ENCODE data around the gene NLRP14.

Gene NLRP14

GRCh38 chr11:7020183-7020917, at the start of gene NLRP14, which contains the start of gene ZNF214:
Gene NLRP14 (plus strand): TSS chr11:7020479. CDS start chr11:7038587, 18,108 bp downstream.
Gene ZNF214 (minus strand): TSS chr11:7020346. CDS start chr11:7002835, 17,511 bp downstream.
- DNase-seq: peak; percentile 86

DNA sequence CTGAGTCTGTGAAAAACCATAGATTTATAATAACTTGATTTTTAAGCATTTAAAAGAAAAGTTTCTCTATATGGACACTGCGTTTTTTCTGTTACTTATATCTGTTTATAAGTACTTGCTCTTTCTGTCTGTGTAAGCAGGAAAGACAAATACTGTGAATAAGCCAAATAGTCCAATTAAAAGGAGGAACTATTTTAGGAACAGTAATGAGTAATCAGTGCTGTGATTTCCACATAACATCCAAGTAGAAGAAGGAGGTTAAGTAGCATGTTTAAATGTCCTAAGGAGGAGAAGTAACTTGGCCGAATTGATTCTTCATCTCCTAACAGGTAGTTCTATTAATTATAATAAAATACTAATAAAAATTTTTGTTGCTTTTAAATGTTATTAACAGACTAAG, 40.9 kb upstream of the NLRP14 start:
- DNase-seq: no peak

DNA sequence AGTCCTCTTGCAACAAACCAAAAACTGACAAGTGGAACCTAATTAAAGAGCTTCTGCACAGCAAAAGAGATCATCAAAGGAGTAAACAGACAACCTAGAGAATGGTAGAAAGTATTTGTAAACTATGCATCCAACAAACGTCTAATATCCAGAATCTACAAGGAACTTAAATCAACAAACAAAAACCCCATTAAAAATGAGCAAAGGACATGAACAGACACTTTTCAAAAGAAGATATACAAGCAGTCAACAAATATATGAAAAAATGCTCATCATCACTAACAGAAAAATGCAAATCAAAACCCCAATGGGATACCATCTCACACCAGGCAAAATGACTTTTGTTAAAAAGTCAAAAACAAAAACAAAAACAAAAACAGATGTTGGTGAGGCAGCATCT, 33.8 kb upstream of the NLRP14 start:
- DNase-seq: no peak

- DNase-seq: no peak
These were observed 31.8 kb upstream of the NLRP14 start for GRCh38 chr11:6988506-6988905.

- no peak for DNase-seq
These were observed 29.1 kb upstream of the NLRP14 start for GRCh38 chr11:6991227-6991626.

GRCh38 chr11:6992026-6992425, 28.3 kb upstream of the NLRP14 start:
- DNase-seq: no peak

GRCh38 chr11:6992457-6993417, 27.5 kb upstream of the NLRP14 start:
- no peak for DNase-seq

DNA sequence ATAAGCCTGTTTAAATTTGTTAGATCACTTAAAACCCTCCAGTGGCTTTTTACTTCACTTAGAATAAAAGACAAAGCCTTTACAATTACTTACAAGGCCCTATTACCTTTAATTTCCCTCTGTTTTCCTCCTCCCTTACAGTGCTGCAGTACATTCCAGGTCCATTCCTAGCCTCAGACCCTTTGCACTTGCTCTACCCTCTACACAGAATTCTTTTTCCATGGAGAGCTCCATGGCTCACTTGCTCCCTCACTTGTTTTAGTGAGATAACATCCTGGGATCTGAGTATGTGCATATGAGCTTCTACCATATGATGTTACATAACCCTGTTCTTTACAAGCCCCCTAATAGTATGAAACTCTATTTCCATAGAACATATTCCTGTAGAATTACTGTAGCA, 24.6 kb upstream of the NLRP14 start:
- no peak for DNase-seq

- peak; percentile 67 for DNase-seq
These were observed 15.8 kb upstream of the NLRP14 start for GRCh38 chr11:7004482-7004881.

- DNase-seq: no peak
These were observed 6.2 kb upstream of the NLRP14 start for GRCh38 chr11:7014118-7014517.

DNA sequence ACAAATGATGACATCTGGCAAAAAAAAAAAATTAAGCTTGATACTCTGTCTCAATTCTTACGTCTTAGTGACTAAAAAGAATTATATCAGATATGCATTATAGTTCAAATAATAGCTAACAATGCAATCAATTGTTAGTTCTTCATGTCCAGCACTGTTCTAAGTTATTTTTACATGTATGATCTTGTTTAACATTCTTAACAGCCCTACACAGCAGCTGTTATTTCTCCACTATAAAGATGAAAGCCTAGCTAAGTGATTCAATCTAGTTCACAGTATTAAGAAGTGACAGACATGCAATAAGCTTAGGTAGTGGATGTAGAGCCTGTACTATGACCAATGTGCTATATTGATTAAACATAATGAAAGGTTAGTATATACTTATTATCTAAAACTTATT, 4.3 kb upstream of the NLRP14 start:
- no peak for DNase-seq

GRCh38 chr11:7019500-7020182, 638 bp upstream of the NLRP14 start:
- DNase-seq: no peak

- no peak for DNase-seq
These were observed 1.0 kb downstream of the NLRP14 start for GRCh38 chr11:7021318-7021717.

DNA sequence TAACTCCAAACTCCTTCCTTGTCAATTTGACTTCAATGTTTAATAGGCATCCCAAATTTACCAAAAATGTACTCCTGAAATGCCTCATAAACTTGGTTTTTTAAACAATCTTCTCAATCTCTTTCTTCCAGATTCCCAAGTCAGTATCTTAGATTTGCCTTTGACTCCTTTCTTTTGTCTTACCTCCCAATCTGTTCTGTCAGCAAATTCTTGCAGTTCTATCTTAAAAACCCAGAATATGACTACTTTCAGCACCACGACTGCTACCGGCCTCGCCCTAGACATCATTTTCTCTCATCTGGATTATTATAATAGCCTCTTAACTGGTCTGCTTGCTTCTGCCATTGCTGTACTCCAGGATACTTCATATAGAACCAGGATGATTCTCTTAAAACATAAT, 7.9 kb downstream of the NLRP14 start:
- DNase-seq: no peak

GRCh38 chr11:7030836-7031235, 10.6 kb downstream of the NLRP14 start:
- no peak for DNase-seq

DNA sequence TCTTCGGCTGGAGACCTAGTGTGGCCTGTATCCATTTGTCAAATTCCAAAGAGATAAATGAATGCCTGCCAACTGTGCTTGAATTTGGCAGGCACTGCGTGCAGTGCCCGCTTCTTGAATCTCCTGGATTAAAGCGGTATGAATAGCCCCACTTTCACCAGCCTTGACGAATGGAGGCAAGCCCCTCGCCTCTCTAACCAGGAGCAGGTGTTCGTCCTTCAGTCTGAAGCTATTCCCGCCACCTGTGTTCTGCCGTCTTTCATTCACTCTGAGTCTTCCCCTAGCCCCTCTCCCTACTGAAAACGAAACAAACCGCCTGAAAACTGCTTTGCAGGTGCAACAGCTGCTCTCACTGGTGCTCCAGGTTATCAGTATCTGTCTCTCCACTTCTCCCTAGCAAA, 11.2 kb downstream of the NLRP14 start:
- DNase-seq: no peak

DNA sequence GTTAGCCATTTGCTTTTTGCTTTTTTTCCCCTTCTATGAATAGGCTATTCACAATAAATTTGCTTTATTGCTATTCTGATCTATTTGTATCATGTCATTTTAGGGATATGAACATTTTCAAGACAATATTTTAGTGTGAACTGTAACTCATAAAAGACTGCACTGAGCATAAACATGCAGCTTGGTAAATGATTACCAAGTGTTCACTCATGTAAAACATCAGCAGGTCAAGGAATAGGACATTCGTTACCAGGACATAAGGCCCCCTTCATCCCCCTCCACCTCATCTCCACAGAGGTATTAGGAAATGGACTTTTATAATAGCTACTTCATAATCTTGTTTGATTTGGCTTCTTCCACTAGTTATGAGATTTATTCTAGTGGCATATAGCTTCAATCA, 12.4 kb downstream of the NLRP14 start:
- DNase-seq: no peak

DNA sequence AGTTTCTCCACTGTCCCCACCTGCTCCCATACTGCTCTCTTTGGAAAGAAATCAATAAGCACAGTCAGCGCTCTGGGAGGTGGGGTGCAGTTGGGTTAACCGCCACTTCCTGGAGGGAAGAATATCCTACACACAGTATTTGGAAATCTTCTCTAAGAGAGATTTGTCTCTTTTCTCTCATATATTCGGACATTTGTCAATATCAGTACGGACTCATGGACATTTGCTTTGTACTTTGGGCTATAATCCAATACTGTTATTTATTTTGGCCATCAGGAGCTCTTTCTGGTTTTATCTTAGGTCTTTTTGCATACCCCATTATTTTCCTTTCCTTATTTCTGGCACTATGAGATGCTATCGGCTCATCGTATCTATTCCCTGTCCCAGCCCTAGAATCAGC, 13.7 kb downstream of the NLRP14 start:
- DNase-seq: no peak

DNA sequence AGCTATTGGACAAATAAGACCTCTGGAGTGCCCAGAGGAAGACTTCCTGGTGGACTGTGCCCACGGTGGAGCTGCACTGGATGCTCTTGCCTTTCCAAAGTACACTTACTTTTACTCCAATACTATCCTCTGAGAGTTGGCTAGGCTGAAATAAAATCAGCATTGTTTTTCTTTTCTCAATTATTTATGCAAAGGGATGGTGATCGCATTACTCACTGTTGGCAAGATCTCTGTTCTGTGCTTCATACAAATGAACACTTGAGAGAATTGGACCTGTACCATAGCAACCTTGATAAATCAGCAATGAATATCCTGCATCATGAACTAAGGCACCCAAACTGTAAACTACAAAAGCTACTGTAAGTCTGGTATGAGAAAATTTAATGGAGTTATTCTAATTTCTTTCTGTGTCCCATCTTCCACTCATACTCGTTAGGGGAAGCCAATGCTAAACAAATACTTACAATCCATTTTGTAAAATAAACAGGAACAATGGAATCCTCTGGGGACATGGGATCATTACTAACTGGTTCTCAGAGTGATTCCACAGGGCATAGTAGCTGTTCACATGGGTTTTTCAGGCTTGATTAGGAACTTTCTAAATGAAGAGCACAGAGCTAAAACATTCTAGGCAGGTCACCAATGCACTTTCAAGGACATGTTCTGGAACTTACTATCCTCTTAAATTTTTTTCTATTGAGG, 26.3 kb downstream of the NLRP14 start:
- no peak for DNase-seq

DNA sequence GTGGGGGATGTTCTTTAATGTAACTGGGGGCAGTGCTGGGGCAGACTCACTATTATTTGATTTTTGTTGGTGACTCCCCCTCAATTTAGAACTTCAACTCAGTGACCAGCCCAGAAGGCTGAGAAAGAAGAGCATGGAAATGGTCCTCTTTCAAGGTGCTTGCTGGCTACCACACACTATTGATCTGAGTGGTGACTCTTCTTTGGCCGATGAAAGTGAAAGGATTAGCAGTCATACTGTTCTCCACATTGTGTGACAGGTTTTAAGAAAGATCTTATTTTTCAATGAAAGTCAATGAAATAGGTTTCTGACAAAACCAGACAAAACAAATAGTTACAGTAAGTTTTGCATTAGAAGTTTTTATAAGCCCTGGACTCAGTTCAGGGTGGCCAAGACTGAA, 29.9 kb downstream of the NLRP14 start:
- no peak for DNase-seq

DNA sequence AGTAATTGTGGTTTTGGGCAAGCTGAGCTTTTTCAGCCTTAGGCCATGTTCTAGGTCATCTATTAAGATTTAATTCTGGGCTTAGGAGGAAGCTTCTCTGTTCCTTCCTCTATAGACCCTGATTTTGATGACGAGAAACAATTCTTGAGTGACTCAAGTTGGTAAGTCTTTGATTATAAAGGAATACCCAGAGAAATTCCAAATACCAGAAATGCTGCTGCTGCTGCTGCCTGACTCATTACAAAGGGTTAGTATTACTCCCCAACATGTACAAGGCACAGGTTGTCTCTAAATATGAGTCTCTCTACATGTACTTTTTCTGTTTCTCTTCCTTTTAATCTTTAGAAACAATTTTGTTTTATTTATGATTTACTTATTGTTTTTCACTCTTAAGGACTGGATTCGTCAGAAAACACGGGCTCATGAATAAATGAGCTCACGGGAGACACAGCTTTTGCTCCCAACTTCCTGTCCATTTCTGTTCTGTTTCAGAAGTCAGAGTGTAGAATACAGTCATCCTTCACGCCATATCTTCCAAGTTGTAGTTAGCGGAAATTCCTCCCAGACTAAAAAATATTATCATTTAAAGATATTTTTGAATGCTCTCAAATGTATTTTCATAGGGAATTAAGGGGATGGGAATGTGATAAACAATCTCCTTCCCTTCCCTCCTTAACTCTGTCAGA, 36.7 kb downstream of the NLRP14 start:
- no peak for DNase-seq

DNA sequence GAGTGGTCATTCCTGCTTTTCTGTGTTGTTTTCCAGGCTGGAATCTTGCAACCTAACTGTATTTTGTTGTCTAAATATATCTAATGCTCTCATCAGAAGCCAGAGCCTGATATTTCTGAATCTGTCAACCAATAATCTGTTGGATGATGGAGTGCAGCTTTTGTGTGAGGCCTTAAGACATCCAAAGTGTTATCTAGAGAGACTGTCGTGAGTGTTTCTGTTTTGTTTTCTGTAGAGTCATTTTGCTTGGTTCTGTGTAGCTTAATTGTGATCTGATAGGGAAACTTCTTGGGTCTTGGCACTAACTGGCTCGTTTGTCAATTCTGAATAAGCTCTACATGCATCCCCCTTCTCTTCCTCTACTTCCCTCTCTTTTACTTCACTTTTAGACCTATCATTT, 37.4 kb downstream of the NLRP14 start:
- peak; percentile 29 for DNase-seq

Measured in OCI-M1 (cell line).